HL-60 (cell line): ENCODE measurements around the gene TENT4A.

ENCODE experiments used
- DNase-seq, 2 experiments: peaks; one replicate each; pipeline ENCODE4 v3.0.0-alpha.2; 2010 to 2020; ENCODE audit warnings: low read depth in 1 of 2, low spot score in 1 of 2
- H3K27ac ChIP-seq: fragments of 250-450 bp; sonication (Bioruptor Pico); replicated peaks from 2 replicates; pipeline ENCODE4 v1.5.1; 2020; ENCODE audit warnings: mild to moderate bottlenecking, moderate library complexity
- H3K27me3 ChIP-seq: fragments of 250-450 bp; sonication (Bioruptor Pico); 2 replicates; pipeline ENCODE4 v1.5.1; 2021; ENCODE audit warnings: mild to moderate bottlenecking, moderate library complexity; ENCODE audit not compliant: insufficient read depth, poor library complexity, severe bottlenecking
- H3K4me3 ChIP-seq: replicated peaks from 2 replicates; pipeline ENCODE4 v1.5.1; 2011; ENCODE audit warnings: mild to moderate bottlenecking, control low read depth, low read length; ENCODE audit not compliant: insufficient read depth
- CTCF ChIP-seq: IDR thresholded peaks from one replicate; pipeline ENCODE4 v1.5.1; 2011; ENCODE audit warnings: low read length, control low read depth, inconsistent platforms; ENCODE audit not compliant: insufficient read depth
- GABPA ChIP-seq: IDR thresholded peaks from 2 replicates; pipeline ENCODE4 v1.6.1; 2012; ENCODE audit warnings: low read depth
- POLR2AphosphoS5 ChIP-seq: IDR thresholded peaks from 2 replicates; pipeline ENCODE4 v1.6.1; 2012; ENCODE audit warnings: low read depth
- REST ChIP-seq: IDR thresholded peaks from 2 replicates; pipeline ENCODE4 v1.6.1; 2012; ENCODE audit warnings: low read depth; ENCODE audit not compliant: insufficient replicate concordance
- SPI1 ChIP-seq: IDR thresholded peaks from 2 replicates; pipeline ENCODE4 v1.6.1; 2012; ENCODE audit warnings: low read depth, mild to moderate bottlenecking, borderline replicate concordance

TENT4A gene

GRCh38 chr5:6722015-6722414, 8.8 kb downstream of the TENT4A start:
- Histone ChIP-seq H3K4me3 (no peak overlapping the region), H3K27ac (peak overlapping the region; percentile 26; the same call in 1 of the 2 replicates), H3K27me3 (no peaks in the 10 kb centered on the region)
- DNase-seq, result no peak
- TF ChIP-seq SPI1 (no peak), GABPA (no peak), CTCF (no peak), REST (no peak), POLR2AphosphoS5 (no peak)

GRCh38 chr5:6723122-6723815, 10.0 kb downstream of the TENT4A start:
- TF ChIP-seq POLR2AphosphoS5 (no peak), GABPA (no peak), CTCF (no peak), REST (no peak), SPI1 (no peak)
- Histone ChIP-seq H3K4me3 (no peak overlapping the region), H3K27me3 (no peaks in the 10 kb centered on the region), H3K27ac (no peak overlapping the region)
- DNase-seq, result no peak

GRCh38 chr5:6723816-6724300, 10.6 kb downstream of the TENT4A start:
- no peak for TF ChIP-seq CTCF
- no peak for TF ChIP-seq REST
- no peak for TF ChIP-seq GABPA
- TF ChIP-seq POLR2AphosphoS5, result no peak
- TF ChIP-seq SPI1, result no peak
- DNase-seq, result no peak
- Histone ChIP-seq H3K27ac (no peak overlapping the region), H3K27me3 (no peaks in the 10 kb centered on the region), H3K4me3 (no peak overlapping the region)
